Inflammatory macrophage treated with lipopolysaccharide for 1 hour (primary cell): ENCODE measurements around the gene IQCK.

Source experiments
- DNase-seq, 2 donors: peaks; one replicate each; pipeline ENCODE4 v3.0.0-alpha.2; 2020 to 2022

IQCK gene

GRCh38 chr16:19841184-19841583 is 123.1 kb downstream of the IQCK start:
- no peak for DNase-seq

- DNase-seq: no peak
Observed at GRCh38 chr16:19842426-19843157, 124.5 kb downstream of the IQCK start.

DNA sequence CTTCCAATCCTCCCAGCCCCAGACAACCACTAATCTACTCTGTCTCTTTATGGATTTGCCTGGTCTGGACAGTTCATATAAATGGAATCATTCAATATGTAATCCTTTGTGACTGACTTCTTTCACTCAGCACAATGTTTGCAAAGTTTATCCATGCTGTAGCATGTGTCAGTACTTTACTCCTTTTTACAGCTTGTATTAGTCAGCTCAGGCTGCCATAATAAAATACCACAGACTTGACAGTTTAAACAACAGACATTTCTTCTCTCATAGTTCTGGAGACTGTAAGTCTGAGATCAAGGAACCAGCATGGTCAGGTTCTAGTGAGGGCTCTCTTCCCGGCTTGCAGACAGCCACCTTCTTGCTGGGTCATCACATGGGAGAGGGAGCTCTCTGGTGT is 125.3 kb downstream of the IQCK start:
- DNase-seq: no peak

- no peak for DNase-seq
Observed at GRCh38 chr16:19844945-19845641, 127.0 kb downstream of the IQCK start.

DNA sequence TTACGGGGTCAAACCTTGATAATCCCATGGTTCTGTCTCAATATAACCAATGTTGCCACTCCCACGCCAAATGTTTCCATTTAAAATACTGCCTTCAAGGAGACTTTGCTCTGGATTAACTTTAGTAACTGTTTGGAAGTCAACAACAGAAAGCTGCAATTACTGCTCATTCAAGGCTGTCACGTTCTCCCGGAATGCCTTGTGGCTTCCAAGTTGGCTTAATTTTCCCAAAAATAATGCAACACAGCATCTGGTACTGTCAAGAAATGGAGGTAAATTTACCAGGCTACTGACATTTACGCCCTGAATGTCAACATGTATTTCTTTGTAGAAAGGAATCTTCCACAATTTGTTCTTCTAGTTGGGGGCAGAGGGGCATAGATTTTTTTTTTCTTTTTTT is 128.4 kb downstream of the IQCK start:
- no peak for DNase-seq

DNA sequence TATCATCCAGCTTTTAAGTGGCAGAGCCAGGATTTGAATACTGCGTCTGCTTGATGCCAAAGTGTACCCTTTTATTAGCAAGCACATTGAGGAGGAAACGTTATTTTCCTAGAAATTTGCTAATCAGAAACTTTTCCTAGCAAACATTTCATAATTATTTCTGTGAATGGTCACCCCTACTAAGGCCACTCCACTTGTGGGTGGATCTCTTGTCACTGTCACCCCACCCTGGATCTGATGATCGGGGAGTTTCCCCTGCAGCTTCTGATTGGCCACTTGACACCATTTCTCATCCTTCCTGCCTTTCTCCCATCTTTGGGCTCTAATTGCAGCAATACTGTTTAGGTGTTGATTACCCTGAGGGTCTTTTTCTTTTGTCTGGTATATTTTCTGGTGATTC is 130.7 kb downstream of the IQCK start:
- peak; percentile 57 to 65 for DNase-seq

DNA sequence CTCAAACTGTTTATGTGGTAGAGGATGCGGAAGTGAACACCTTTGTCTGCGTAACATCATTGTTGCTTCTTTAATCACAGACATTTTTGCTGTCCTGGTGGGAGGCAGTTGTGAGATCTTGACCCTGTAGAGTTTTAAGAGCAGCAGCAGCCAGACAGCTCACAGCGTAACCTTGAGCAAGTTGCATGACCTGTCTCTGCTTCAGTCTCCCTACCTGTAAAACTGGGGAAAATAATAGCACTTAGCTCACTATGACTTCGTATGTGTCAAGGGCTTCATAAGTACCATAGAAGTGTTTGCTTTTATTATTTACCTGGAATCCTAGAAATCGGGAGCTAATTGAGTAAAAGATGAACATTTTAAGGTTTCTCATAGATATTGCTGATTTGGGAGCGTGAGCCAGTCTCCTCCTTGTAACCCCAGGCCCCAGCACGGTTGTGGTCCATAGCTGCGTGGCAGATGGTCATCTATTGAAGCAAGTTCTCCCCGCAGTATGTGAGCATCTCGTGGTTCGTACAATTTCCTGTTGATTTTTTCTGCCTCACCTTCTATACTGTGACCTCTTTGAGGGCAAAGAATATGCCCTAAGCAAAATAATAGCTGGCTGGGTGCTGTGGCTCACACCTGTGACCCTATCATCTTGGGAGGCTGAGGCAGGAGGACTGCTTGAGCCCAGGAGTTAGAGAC is 132.2 kb downstream of the IQCK start:
- DNase-seq: no peak

DNA sequence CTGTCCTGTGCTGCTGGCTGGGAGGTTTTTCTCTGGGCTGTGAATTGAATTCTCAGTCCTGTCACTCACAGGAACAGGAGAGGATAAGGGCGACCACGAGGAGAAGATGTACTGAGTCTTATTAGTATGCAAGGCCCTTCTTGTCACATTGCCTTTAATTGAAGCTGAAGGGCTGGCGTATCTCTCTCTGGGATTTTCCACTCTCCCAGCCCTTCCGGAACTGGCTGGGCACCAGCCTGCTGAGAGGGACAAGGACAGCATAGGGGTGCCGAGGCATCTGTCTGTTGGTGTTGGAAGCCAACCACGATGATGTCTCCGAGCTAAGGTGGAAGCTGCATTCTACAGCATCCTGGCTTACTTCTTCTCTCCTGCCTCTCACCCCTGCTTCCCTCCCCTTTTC is 133.4 kb downstream of the IQCK start:
- no peak for DNase-seq

DNA sequence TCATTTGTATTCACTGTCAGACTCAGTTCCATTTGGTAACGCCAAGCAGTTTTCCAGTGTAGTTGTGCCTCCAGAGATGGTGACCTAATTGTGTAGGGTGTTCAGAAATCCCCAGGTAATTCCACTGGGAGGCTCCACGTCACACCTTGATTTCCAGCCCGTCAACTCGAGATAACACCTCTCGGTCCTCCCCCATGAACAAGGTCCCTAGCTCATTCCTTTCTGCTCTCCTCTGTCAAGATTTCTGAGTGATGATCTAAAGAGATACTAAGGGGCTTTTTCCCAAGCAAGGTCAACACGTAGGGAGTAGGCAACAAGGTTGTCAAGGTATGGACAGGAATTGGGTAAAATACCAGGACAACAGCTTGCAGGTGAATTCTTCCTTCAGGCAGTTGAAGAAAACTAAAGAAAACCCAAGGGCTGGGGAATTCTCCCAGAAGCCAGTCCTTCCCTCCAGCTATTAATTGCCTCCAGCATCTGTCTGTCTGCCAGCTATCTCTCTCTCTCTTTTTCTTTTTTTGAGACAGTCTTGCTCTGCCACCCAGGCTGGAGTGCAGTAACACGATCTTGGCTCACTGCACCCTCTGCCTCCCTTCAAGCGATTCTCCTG is 135.2 kb downstream of the IQCK start:
- no peak for DNase-seq

DNA sequence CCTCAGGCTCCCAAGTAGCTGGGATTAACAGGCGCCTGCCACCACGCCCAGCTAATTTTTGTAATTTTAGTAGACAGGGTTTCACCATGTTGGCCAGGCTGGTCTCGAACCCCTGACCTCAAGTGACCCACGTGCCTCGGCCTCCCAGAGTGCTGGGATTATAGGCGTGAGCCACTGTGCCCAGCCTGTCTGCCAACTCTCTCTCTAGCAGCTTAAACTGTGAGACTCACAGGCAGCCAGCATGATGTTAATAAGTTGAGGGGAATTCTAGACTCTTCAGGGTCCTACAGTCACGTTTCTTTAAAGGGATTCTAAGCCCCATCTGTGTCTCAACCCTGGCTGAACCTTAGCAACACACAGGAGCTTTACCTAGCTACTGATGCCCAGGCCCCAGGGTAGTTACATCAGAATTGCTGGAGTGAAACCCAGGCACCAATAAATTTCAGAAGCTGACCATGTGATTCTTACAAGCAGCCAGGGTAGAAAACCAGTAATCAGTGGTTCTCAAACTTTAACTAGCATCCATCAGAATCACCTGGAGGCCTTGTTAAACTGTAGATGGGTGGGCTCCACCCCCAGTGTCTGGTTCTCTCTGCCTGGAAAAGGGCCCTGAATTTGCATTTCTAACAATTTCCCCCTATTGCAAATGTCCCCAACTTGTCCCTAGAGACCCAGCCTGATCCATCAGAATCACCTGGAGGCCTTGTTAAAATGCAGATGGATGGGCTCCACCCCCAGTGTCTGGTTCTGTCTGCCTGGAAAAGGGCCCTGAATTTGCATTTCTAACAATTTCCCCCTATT is 135.9 kb downstream of the IQCK start:
- no peak for DNase-seq

GRCh38 chr16:19854543-19854876 is 136.4 kb downstream of the IQCK start:
- DNase-seq: no peak

DNA sequence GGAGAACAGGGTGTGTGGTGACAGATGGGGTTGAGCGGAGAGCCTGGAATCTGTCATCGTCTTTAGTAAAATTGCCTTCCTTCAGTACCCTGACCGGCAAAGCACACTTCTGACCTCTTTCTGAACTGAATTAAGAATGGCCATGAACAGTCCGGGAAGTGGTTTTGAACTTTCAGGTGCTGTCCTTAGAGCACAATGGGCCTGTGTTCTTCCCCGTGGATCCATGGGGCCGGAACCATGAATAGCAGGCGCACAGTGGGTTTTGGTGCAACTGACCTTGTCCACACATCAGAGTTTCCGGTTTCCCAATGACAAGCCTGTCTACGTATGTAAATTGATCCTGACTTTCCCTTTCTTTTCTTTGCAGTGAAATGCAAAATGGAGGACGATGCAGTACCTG is 138.0 kb downstream of the IQCK start:
- no peak for DNase-seq

GRCh38 chr16:19857593-19858339 is 139.7 kb downstream of the IQCK start:
- no peak for DNase-seq

- no peak for DNase-seq
Observed at GRCh38 chr16:19858340-19859018, 140.4 kb downstream of the IQCK start.

GRCh38 chr16:19859166-19859565 is 141.1 kb downstream of the IQCK start:
- DNase-seq: no peak

GRCh38 chr16:19859603-19860002 is 141.5 kb downstream of the IQCK start:
- DNase-seq: no peak

- no peak for DNase-seq
Observed at GRCh38 chr16:19860166-19861041, 142.3 kb downstream of the IQCK start.

DNA sequence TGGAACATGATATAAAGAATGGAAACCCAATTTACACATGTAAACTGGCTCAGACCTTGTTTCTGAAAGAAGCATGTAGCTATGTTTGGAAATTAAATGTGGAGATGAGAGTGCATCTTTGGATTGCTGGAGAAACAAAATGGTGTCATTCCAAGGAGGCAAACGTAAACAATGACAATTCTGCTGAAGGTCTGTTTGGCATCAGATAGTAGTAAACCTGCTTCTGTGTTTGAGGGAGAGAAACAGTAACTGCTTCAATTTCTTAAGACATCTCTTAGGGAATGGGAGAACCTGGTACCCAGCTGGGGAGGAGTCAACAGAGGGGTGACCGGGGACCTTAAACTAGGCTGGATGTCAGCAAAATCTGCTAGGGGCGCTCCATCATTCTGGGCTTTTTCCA is 143.1 kb downstream of the IQCK start:
- no peak for DNase-seq

GRCh38 chr16:19861811-19862327 is 143.8 kb downstream of the IQCK start:
- no peak for DNase-seq

DNA sequence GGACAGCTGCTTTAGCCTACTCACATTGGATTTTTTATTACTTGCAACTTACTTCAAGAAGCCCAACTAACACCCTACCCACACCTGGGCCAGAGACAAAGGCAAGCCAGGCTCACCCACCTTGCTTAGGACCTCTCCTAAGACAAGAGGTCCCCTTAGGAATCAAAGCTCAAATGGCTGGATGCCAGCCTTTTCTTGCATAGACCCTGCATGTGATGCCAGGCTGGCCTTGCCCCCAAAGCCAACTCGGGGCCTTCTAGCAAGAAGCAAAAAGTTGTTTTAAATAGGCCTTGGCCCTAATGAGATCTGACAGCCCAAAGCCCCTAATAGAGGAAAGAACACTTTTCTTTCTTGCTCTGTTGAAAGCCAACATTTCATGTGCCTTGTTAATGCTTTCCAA is 145.9 kb downstream of the IQCK start:
- DNase-seq: no peak
